HEK293T (cell line): ENCODE results near the gene PPM1L.

ENCODE experiments used
- CTCF ChIA-PET: fragments of 350-600 bp; formaldehyde crosslinking; extraction: SDS; loops from one replicate; lab custom pipeline; 2021; ENCODE audit warnings: antibody characterized with exemption, inconsistent platforms; lab: Yijun Ruan, JAX
- POLR2A ChIA-PET: fragments of 350-600 bp; formaldehyde crosslinking; extraction: SDS; loops from one replicate; lab custom pipeline; 2020; ENCODE audit warnings: antibody characterized with exemption, inconsistent platforms; lab: Yijun Ruan, JAX
- DNase-seq: peaks from one replicate; pipeline ENCODE4 v3.0.0; 2012; ENCODE audit warnings: mixed read lengths; ENCODE audit errors: extremely low spot score
- ARNT ChIP-seq: fragments of 450-650 bp; IDR thresholded peaks from 2 replicates; pipeline ENCODE4 v1.6.1; 2017; ENCODE audit warnings: mild to moderate bottlenecking
- BHLHE40 ChIP-seq: fragments of 450-650 bp; IDR thresholded peaks from 2 replicates; pipeline ENCODE4 v1.6.1; 2016; ENCODE audit warnings: mild to moderate bottlenecking, moderate library complexity, borderline replicate concordance
- CTBP1 ChIP-seq: fragments of 450-650 bp; IDR thresholded peaks from 2 replicates; pipeline ENCODE4 v1.6.1; 2016; ENCODE audit warnings: borderline replicate concordance
- ELF4 ChIP-seq: fragments of 450-650 bp; IDR thresholded peaks from 2 replicates; pipeline ENCODE4 v1.6.1; 2017; ENCODE audit warnings: antibody characterized with exemption
- FOXA1 ChIP-seq: fragments of 450-650 bp; IDR thresholded peaks from 2 replicates; pipeline ENCODE4 v1.6.1; 2016; ENCODE audit warnings: mild to moderate bottlenecking
- FOXK2 ChIP-seq: fragments of 450-650 bp; IDR thresholded peaks from 2 replicates; pipeline ENCODE4 v1.6.1; 2016; ENCODE audit warnings: mild to moderate bottlenecking
- FOXM1 ChIP-seq: fragments of 450-650 bp; IDR thresholded peaks from 2 replicates; pipeline ENCODE4 v1.6.1; 2017; ENCODE audit warnings: mild to moderate bottlenecking, borderline replicate concordance
- HDGF ChIP-seq: fragments of 450-650 bp; IDR thresholded peaks from 2 replicates; pipeline ENCODE4 v1.6.1; 2017; ENCODE audit warnings: antibody characterized with exemption, borderline replicate concordance
- L3MBTL2 ChIP-seq: fragments of 450-650 bp; conservative IDR thresholded peaks from 2 replicates; pipeline ENCODE4 v1.6.1; 2016; ENCODE audit warnings: mild to moderate bottlenecking
- LEF1 ChIP-seq: fragments of 450-650 bp; IDR thresholded peaks from 2 replicates; pipeline ENCODE4 v1.6.1; 2017; ENCODE audit warnings: mild to moderate bottlenecking, borderline replicate concordance
- NFRKB ChIP-seq: fragments of 450-650 bp; IDR thresholded peaks from 2 replicates; pipeline ENCODE4 v1.6.1; 2016; ENCODE audit warnings: mild to moderate bottlenecking, moderate library complexity
- SP1 ChIP-seq: fragments of 450-650 bp; IDR thresholded peaks from 2 replicates; pipeline ENCODE4 v1.6.1; 2017
- SUZ12 ChIP-seq: fragments of 450-650 bp; IDR thresholded peaks from 2 replicates; pipeline ENCODE4 v1.6.1; 2016; ENCODE audit warnings: mild to moderate bottlenecking
- TARDBP ChIP-seq: fragments of 450-650 bp; IDR thresholded peaks from 2 replicates; pipeline ENCODE4 v1.6.1; 2016
- ZNF384 ChIP-seq: fragments of 450-650 bp; IDR thresholded peaks from 2 replicates; pipeline ENCODE4 v1.6.1; 2016
- TF ChIP-seq, protein P1 (sequence below): fragments of 450-650 bp; IDR thresholded peaks from 2 replicates; pipeline ENCODE4 v1.6.1; 2016

The PPM1L gene

GRCh38 chr3:160790726-160791125 is 34.7 kb downstream of the PPM1L start:
- no peak for TF ChIP-seq ARNT
- TF ChIP-seq BHLHE40, result no peak
- no peak for TF ChIP-seq ZNF384
- TF ChIP-seq TARDBP, result no peak
- TF ChIP-seq HDGF, result no peak
- no peak for TF ChIP-seq NFRKB
- no peak for TF ChIP-seq SUZ12
- no peak for TF ChIP-seq LEF1
- TF ChIP-seq FOXK2, result no peak
- no peak for TF ChIP-seq SP1
- TF ChIP-seq, protein P1, sequence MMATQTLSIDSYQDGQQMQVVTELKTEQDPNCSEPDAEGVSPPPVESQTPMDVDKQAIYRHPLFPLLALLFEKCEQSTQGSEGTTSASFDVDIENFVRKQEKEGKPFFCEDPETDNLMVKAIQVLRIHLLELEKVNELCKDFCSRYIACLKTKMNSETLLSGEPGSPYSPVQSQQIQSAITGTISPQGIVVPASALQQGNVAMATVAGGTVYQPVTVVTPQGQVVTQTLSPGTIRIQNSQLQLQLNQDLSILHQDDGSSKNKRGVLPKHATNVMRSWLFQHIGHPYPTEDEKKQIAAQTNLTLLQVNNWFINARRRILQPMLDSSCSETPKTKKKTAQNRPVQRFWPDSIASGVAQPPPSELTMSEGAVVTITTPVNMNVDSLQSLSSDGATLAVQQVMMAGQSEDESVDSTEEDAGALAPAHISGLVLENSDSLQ, result no peak
- TF ChIP-seq FOXA1, result no peak
- no peak for TF ChIP-seq CTBP1
- TF ChIP-seq FOXM1, result no peak
- TF ChIP-seq L3MBTL2, result no peak
- no peak for TF ChIP-seq ELF4
- CTCF ChIA-PET, result no interaction called here
- POLR2A ChIA-PET, result no interaction called here
- DNase-seq, result no peak

DNA sequence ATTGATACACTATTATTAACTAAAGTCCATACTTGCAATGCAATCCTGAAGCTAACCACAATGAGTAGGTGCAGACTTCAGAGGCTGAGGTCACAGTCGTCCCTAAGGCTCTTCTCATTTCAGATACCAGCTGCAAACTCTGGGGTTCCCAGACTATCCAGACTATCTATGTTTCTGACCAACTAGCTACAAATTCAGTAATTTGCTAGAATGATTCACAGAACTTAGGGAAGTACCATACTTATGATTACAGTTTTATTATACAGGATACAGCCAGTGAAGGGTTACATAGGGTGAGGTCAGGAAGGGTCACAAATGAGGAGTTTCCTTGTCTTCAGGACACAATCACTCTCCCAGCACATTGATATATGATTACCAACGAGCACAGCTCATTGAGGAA is 36.5 kb downstream of the PPM1L start:
- CTCF ChIA-PET, result no interaction called here
- POLR2A ChIA-PET, result no interaction called here
- no peak for DNase-seq
- TF ChIP-seq HDGF, result no peak
- TF ChIP-seq CTBP1, result no peak
- no peak for TF ChIP-seq ZNF384
- TF ChIP-seq, protein P1, result no peak
- no peak for TF ChIP-seq FOXM1
- no peak for TF ChIP-seq SP1
- no peak for TF ChIP-seq BHLHE40
- no peak for TF ChIP-seq TARDBP

DNA sequence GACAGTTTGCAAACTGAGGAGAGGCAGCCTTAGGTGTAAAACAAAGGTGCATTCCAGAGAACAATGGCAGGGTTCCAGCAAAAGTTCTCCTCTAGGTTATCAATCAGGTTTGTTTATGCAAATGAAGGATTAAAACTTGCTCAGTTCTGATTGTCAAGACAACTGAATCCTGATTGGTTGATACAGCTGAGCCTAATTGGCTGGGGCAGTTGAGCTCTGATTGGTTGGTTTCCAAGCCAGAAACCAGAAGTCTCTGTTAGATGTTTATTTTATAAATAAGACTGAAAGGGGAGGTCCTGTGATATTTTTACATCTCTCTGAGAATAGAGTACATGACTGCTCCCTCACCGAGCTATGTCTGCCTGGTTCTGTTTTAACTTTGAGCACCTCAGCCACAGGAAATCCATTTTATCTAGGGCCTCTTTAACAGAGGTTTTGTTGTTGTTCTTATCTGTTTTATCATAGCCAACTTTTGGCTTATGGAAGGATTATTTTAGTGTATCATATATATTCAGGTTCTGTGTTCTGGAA is 37.8 kb downstream of the PPM1L start:
- POLR2A ChIA-PET, result no interaction called here
- TF ChIP-seq FOXM1 (no peak), TARDBP (no peak), ARNT (no peak), L3MBTL2 (no peak), SP1 (no peak)
- DNase-seq, result no peak
- CTCF ChIA-PET, result no interaction called here

DNA sequence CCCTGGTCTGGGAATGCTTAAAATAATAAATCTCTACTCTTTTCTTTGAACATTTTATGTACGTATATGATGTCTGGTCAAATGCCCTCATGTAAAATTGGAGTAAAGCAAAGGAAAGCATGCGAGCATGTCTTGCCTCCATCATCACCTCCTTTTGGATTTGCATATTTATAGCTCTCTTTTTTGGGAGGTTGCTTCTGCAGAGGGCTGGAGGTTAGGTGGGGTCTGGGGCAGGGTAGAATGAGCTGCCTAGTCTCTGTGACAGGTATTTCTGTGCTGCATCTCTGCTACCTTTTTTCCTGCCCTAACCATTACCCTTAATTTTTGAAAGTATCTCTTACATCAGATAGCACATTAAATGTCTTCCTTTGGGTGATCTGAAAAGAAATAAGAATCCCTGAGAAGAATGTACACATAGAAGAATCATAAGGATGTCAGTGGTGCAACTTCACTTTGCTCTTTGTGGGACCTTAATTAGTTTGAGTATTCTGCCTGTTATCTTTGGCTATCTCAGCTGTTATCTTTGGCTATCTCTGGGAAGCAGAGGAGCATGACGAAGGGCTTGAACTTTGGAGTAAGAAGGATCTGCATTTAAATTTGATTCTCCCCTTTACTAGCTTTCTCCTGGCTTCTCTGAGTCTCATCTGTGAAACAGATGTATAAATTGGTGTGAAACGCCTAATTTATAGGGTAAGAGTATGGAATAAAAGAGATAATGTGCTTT is 40.2 kb downstream of the PPM1L start:
- no peak for DNase-seq
- no peak for TF ChIP-seq FOXK2
- no peak for TF ChIP-seq NFRKB
- no peak for TF ChIP-seq L3MBTL2
- TF ChIP-seq, protein P1, result no peak
- TF ChIP-seq CTBP1, result no peak
- TF ChIP-seq BHLHE40, result no peak
- TF ChIP-seq TARDBP, result no peak
- TF ChIP-seq LEF1, result no peak
- no peak for TF ChIP-seq FOXA1
- CTCF ChIA-PET, result no interaction called here
- POLR2A ChIA-PET, result no interaction called here

- DNase-seq, result no peak
- TF ChIP-seq CTBP1 (no peak), BHLHE40 (no peak), ZNF384 (no peak), HDGF (no peak), FOXK2 (no peak), FOXM1 (no peak), SP1 (no peak), L3MBTL2 (no peak), LEF1 (no peak), ARNT (no peak), ELF4 (no peak)
- TF ChIP-seq, protein P1, result no peak
- ChIA-PET POLR2A (interaction anchor here (0.8 kb wide), 1 partner anchor 118 kb away, joined by 3 read pairs; no protein-coding TSS in a partner anchor), CTCF (no interaction called here)
These were observed 40.8 kb downstream of the PPM1L start for GRCh38 chr3:160796813-160797164.
